ENCODE data around the gene SPATS2L.

SPATS2L gene

GRCh38 chr2:200467806-200468681 lies 161.6 kb downstream of the SPATS2L start:
- DNase-seq (ENCODE audit: low spot score): no peak

- DNase-seq (ENCODE audit: low spot score): no peak
Observed at GRCh38 chr2:200469708-200470211, 163.3 kb downstream of the SPATS2L start.

GRCh38 chr2:200470230-200470629 lies 163.7 kb downstream of the SPATS2L start:
- no peak for DNase-seq (ENCODE audit: low spot score)

DNA sequence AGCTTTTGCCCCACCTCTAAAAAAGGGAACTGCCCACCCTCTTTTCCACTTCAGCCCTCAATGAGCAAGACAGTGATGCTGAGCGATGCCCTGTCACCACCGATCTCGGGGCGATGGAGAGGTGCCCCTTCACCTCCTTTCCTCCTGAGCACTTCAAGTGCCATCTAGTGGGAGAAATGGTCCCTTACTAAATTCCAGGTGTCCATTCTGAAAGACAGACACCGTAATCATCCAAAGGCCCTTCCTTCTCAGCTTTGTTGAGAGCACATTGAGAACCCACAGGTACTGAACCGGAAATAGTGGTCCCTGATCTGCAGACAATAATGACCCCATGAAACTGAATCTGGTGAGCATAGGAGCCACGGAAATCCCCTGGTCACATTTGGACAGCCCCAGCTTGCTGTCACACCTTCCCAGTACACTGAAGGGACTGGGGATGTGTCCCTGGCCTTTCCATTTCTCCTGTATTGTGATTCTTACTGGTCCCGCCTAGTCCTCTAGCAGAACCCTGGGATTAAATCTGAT lies 164.9 kb downstream of the SPATS2L start:
- DNase-seq (ENCODE audit: low spot score): peak; percentile 44

GRCh38 chr2:200471928-200472645 lies 165.6 kb downstream of the SPATS2L start:
- DNase-seq (ENCODE audit: low spot score): no peak

DNA sequence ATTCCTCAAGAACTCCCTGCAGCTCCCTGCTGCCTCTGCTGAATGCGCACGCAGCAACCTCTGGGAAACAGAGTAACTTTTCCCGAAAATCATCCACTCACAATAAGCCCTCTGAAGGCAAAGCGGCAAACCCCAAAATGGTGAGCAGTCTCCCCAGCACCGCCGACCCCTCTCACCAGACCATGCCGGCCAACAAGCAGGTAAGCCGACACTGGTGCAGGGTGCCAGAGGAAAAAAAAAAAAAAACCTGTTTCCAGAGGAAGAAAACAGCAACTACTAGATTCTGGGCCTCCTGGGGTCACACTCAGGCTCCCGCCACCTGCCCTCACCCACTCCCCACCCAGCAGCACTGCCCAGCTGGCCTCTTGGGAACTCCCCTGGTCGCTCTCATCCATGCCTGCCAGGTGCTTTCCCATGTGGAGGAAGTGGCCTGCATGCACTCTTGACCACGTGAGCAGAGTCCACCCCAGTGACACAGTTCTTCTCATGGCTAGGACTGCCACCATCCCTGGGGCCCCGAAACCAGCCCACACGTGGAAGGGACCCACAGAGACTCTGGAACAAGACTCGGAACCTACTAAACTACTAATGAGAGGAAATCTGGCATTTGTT lies 166.5 kb downstream of the SPATS2L start:
- no peak for DNase-seq (ENCODE audit: low spot score)

GRCh38 chr2:200475795-200476194 lies 169.3 kb downstream of the SPATS2L start:
- no peak for DNase-seq (ENCODE audit: low spot score)

DNA sequence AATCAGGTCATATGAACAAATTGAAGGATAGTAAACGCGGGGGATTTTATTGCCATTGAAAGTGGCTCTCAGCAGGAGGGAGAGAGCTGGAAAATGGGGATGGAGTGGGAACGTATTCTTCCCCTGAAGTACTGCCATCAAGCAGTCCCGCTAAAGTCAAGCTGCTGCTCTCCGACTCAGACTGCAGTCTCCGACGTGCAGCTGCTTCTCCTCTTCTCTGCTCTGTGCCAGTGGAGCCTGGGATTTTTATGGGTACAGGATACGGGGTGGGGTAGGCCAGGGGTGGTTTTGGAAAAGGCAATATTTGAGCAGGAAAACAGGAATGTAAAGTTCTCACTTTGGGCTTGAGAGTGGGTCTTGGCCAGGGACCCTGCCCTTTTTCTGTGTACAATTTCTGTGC lies 170.3 kb downstream of the SPATS2L start:
- DNase-seq (ENCODE audit: low spot score): no peak

DNA sequence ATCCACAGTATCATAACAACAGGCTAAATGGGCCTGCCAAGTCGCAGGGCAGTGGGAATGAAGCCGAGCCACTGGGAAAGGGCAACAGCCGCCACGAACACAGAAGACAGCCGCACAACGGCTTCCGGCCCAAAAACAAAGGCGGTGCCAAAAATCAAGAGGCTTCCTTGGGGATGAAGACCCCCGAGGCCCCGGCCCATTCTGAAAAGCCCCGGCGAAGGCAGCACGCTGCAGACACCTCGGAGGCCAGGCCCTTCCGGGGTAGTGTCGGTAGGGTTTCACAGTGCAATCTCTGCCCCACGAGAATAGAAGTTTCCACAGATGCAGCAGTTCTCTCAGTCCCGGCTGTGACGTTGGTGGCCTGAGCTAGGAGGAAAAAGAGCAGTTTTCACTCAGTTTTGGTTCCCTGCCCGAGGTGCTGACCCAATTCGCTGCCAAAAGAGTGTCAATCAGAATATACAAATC lies 171.2 kb downstream of the SPATS2L start:
- DNase-seq (ENCODE audit: low spot score): no peak

DNA sequence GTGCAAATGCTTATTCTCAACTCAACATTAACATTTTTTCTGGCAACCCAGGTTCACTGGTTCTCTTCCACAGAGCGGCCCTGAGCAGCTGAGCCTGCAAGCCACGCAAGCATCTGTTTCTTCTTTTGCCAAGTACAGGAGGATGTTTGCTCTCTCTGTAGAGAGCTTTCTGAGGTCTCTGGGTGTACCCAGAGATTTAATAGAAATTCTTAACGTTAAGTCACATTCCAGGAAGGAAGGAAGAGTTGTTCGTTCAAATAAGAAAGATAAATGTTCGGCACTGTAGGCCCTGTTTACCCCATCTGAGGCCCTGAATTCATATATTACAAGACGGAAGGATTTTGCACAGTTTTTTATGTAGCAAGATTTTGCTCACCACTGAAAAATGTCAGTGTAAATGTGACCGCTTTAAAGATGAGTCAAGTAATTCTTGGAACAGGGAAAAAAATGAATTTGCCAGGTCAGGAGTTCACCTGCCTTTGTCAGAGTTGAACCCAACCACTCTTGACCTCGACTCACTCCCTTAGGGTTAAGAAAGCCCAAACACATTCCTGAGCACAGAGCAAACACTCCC lies 173.3 kb downstream of the SPATS2L start:
- no peak for DNase-seq (ENCODE audit: low spot score)

GRCh38 chr2:200482194-200482593 lies 175.7 kb downstream of the SPATS2L start:
- no peak for DNase-seq (ENCODE audit: low spot score)

DNA sequence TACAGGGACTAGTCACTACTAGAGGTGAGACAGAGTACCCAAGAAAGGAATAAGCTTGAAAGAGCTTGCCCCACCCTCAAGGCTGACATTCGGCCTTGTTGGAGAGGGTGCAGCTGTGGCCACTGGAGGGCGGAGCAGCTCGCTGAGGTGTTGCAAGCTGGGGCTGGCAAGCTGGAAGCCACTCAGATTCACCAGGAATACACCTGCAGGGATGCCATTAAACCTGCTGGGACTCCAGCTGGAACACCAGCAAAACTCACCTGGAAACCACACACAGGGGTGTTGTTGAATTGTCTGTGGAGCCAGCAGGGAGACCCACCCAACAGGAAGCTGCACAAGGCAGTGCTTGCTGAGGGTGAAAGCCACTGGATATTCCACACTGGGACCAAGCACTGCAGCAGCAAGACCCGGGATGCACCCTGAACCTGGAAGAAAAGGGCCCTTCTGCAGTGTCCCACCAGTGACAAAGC lies 177.3 kb downstream of the SPATS2L start:
- DNase-seq (ENCODE audit: low spot score): peak; percentile 53

DNA sequence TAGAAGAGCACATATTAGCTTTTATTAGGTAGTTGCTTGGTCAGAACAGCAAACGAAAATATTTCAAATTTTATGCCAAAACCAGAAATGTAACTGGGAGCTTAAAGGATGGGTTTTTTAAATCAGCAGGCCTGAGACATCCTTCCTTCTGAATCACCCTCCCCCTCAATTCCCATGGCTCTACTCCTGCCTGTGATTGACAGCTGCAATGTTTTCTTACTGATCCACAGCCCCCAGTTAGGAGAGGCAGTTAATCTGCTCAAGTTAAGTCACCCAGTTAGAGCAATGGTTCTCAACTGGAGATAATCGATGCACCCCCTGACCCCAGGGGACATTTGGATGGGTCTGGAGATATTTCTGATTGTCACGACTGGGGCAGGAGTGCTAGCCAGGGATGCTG lies 178.4 kb downstream of the SPATS2L start:
- peak; percentile 25 for DNase-seq (ENCODE audit: low spot score)

GRCh38 chr2:200486529-200486928 lies 180.0 kb downstream of the SPATS2L start:
- DNase-seq (ENCODE audit: low spot score): no peak

DNA sequence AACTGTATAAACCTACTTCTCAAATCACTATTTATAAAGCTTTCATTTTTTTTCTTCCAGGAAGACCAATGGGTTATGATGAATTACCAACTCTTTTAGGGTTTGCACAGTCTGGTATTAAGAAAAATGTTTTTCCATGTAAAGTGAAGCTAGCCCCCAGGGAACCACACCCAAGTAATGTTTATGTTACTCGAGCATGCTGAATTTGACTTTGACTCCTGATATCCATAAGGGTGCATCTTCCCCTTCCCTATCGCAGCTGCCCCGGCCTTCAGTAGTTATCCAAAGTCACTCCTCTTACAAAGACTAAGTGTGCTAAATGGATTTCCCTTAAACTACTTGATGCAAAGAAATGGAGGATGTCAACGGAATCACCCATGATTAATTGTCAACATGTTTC lies 181.7 kb downstream of the SPATS2L start:
- no peak for DNase-seq (ENCODE audit: low spot score)

DNA sequence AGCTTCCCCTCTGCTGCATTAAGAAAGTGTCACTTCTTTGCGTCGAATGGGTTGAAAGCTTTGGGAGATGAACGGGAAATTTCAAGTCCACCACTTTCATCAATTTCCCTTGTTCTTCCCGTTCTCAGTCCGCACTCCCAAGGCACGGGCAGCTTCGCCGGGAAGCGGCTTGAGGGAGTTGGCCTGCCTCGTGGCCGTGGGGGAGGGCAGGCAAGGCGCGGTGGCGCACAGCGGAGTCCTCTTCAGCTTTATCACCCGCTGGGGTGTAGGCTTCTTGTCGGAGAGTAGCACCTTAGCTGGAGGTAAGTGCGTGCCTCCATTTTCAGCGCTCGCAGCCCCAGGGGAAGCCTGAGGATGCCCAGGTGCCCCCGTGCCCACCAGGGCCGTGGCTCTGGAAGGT lies 183.5 kb downstream of the SPATS2L start:
- DNase-seq (ENCODE audit: low spot score): no peak

DNA sequence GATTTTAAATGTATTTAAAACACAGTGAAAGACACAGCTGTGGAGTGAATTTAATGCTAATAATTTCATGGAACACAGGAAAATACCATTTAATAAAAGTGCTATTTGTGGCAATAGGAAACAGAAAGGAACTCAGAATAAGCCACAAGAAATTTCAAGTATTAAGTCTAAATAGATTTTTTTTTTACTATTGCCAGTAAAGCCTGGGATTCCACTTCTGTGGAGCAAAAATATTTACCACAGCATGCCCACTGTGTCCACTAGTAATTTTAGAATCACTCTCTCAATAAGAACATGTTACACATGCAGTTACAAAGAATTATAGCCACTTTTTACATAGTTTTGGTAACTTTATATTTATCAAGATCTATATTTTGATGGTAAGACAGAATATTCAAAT lies 186.2 kb downstream of the SPATS2L start:
- DNase-seq (ENCODE audit: low spot score): no peak

DNA sequence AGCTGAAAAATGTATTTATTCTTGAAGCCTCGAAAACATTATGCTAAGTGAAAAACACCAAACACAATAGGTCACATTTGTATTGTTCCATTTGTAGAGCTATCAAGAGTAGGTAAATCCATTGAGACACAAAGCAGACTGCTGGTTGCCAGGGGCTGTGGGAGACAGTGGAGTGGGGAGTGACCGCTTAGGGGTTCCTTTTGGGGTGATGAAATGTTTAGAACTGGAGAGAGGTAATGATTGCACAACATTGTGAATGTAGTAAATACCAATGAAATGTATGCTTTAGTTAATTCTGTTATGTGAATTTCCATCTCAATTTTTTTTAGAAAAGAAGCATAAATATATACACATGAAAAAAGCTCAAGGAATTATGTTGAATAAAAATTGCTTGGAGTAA lies 187.6 kb downstream of the SPATS2L start:
- no peak for DNase-seq (ENCODE audit: low spot score)

GRCh38 chr2:200496696-200497095 lies 190.2 kb downstream of the SPATS2L start:
- DNase-seq (ENCODE audit: low spot score): no peak

DNA sequence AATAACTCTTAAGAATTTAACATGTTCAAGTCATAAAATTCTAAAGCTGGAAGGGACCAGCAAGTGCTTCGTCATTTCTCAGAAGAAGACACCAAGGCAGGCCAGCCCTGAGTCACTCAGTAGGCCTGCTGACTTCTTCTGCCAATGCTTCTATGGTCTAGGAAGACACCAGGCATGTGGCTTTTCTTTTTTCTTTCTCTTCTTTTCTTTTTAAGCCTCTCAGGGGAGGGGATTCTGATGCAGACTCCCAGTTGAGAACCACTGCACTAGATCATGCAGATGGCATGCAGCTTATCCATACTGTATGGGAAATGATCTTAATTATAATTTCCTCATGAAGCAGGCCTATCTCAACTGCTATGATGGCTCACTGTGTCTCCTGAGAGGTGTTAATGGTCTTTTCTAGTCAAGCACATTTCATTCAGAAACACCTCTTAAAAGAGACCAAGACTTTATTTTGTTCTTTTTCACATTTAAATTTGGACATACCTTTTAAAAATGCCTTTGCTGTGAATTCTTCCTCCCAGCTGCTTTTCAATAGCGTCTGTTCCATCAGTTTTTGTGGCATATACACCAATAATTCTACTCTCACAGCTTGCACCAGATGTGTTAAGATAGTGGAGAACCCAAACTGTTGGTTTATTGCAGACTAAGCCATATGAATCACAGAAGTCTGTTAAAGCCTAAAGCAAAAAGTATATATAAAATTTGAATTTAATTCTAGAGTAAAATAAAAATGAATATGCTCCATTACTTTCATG lies 192.1 kb downstream of the SPATS2L start:
- DNase-seq (ENCODE audit: low spot score): no peak

DNA sequence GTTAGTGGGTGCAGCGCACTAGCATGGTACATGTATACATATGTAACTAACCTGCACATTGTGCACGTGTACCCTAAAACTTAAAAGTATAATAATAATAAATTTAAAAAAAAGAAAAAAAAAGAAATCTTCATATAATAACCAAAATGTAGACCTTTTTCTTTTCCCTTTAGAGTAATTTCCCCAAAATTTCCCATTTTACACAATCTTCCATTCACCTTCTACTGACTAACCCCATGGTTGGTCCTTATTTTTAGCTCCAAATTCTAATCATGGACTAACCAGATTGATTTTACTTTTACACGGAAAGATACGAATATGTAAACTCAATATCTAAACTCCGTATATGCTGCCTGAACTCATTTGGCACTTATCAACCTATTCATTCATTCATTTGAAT lies 195.7 kb downstream of the SPATS2L start:
- DNase-seq (ENCODE audit: low spot score): no peak

All from RKO (cell line).